ENCODE data around the gene CLCN7. TPM values are rescaled to one million over a fixed set of nuclear protein-coding genes. Genes with fewer than 3 reads are reported as not detected.
A peak's percentile ranks its signal among the peaks of the same experiment; 100 is the strongest.

CLCN7 gene
- total and polyA plus RNA-seq, 2 of the 13 experiments (the other 11 are each of a cell fraction or from before 2014, with no cell fraction given) = 24.6 to 25.1 TPM

GRCh38 chr16:1401061-1401757 is 73.6 kb downstream of the CLCN7 start (continued):
- TF ChIP-seq, protein P1, sequence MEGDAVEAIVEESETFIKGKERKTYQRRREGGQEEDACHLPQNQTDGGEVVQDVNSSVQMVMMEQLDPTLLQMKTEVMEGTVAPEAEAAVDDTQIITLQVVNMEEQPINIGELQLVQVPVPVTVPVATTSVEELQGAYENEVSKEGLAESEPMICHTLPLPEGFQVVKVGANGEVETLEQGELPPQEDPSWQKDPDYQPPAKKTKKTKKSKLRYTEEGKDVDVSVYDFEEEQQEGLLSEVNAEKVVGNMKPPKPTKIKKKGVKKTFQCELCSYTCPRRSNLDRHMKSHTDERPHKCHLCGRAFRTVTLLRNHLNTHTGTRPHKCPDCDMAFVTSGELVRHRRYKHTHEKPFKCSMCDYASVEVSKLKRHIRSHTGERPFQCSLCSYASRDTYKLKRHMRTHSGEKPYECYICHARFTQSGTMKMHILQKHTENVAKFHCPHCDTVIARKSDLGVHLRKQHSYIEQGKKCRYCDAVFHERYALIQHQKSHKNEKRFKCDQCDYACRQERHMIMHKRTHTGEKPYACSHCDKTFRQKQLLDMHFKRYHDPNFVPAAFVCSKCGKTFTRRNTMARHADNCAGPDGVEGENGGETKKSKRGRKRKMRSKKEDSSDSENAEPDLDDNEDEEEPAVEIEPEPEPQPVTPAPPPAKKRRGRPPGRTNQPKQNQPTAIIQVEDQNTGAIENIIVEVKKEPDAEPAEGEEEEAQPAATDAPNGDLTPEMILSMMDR (CRISPR knock-in tag; IDR thresholded peaks at IDR 0.05) = 0 out of 2 replicates have a peak, but pooled peaks have one; percentile 10
- TF ChIP-seq ZNF615 (CRISPR knock-in tag; IDR thresholded peaks at IDR 0.05; ENCODE audit: borderline replicate concordance) = no peak
- no peak for TF ChIP-seq BRF2 (CRISPR knock-in tag; IDR thresholded peaks at IDR 0.05)

GRCh38 chr16:1398826-1399581 is 75.8 kb downstream of the CLCN7 start:
- Histone ChIP-seq H3K4me1 (ENCODE audit: insufficient read depth, low read length) (no peaks in the 10 kb centered on the region), H2AFZ (ENCODE audit: low read length) (no peak overlapping the region), H3K4me3 (replicated peaks in 1 of 3; ENCODE audit: insufficient read depth in 1 of 3, low read depth in 2 of 3, low read length in 3 of 3) (no peak overlapping the region), H3K36me3 (replicated peaks in 1 of 2; ENCODE audit: control insufficient read depth in 1 of 2, insufficient read depth in 2 of 2, low read length in 2 of 2) (peaks cover 10 to 15% of the 10 kb centered on the region in 2 experiments; a peak in 4 of 5 replicates), H3K79me2 (ENCODE audit: insufficient read depth, low read length) (no peaks in the 10 kb centered on the region), H4K20me1 (ENCODE audit: insufficient read depth, low read length) (no peaks in the 10 kb centered on the region), H3K9ac (ENCODE audit: insufficient read depth, low read depth, low read length) (no peak overlapping the region), H3K9me3 (ENCODE audit: low read length) (no peaks in the 10 kb centered on the region), H3K27me3 (ENCODE audit: control insufficient read depth in 1 of 2, insufficient read depth in 2 of 2, low read length in 2 of 2) (no peaks in the 10 kb centered on the region), H3K4me2 (ENCODE audit: low read depth, low read length) (no peak overlapping the region), H3K27ac (ENCODE audit: extremely low read length, insufficient read depth, low read length) (no peak overlapping the region)
- BruUV-seq (replicated peaks) = no TSS peak
- FAIRE-seq (no peak), ATAC-seq (no peak), DNase-seq (ENCODE audit: low spot score) (no peak)
- intact Hi-C loops (cut with micrococcal nuclease; ENCODE audit: unreplicated experiment) = no loop called here
- in situ Hi-C loops (cut with HindIII; ENCODE audit: extremely low pct_ligation_motif_present, low pct_unique_long_range_greater_than_20kb) = no loop called here
- peak; percentile 47; the same call in 1 of the 2 replicates for TF ChIP-seq RBFOX2 (IDR thresholded peaks at IDR 0.05; ENCODE audit: low read depth, low read length)
- TF ChIP-seq SYNCRIP (IDR thresholded peaks at IDR 0.05; ENCODE audit: insufficient read depth, low read depth, low read length) = no peak
- POLR2A ChIA-PET = no interaction called here
- 97% methylated on average over 12 of the region's 38 CpGs for WGBS (ENCODE audit: low lambda C conversion rate)
- CTCF ChIA-PET (ENCODE audit: low intra/inter-chr PET ratio, low total read pairs) = no interaction called here
